ELR (cell line): ENCODE measurements around the gene INHA.

Source experiments
- DNase-seq: peaks from one replicate; pipeline ENCODE4 v3.0.0-alpha.2; 2015; ENCODE audit warnings: low read depth

Gene INHA

GRCh38 chr2:219540784-219541504, 31.2 kb upstream of the INHA start:
- no peak for DNase-seq

GRCh38 chr2:219541611-219542180, 30.4 kb upstream of the INHA start:
- DNase-seq = peak; percentile 40

DNA sequence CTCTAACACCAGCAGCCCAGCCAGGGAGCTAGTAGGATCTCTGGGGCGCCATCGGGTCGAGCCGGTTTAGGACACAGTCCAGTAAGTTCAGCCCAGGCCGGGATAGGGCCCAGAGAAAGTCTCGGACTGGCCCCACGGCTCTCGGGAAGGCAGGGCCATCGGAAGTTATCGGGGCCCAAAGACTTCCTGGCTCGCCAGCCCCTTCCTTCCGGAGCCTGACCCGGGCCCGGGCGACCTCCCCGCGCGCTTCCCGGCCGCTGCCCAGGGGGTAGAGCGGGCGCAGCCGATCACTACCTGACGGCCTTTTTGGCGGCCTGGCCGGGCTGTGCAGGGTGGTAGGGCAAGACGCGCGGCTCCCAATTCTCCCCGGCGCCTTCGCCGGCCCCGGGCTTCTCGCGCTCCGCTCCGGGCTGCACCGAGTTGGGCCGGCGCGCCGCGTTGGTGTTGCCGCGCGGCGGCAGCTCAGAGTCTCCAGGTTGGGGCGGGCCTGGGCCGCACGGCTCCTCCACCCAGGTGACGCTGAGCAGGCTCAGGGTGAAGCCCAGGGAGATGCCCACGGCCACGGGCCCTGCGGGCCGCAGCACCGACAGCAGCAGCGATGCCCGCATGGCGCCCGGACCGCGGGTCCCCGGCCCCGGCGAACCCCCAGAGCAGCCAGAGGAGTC, 29.0 kb upstream of the INHA start:
- peak; percentile 59 for DNase-seq

DNA sequence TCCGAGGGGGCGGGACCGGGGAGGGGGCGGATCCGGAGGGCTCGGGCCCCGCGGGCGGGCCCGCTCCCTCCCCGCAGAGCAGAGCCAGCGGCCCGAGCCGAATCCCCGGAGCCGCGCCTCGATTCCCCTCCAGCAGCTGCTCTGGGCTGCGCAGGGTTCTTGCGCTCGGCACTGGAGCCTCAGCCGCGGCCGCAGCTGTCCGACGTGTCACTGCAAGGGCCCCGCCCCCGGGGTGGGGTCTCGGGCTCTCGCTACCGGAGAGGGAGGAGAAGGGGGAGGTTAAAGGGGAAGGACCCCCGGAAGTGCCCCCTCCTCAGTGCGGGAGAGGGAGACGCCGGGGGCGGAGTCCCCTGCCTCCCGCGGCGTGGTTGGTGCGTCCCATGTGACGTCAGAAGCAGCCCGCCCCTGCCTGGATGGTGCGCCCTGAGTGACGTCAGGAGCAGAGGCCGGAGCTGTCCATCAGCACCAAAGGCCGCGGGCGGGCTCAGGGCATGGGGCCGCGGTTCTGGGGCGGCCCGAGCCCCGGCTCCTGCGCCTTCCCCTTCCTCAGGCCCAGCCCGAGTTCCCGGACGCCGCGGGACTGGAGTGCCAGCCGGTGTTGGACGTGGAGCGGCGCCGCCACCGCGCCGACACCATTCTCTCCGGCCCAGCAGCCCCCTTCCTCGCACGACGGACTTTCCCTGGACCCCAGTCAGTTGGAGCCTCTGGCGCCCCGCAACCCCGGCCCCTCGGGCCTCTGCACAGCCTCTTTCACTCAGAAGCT, 28.3 kb upstream of the INHA start, which contains the start of the genes CHPF and TMEM198:
TSS of gene CHPF (minus strand) at position 214 of the 763 bp plus-strand sequence. CDS start 271 bp downstream, outside the sequence.
TSS of gene TMEM198 (plus strand) at position 433 of the 763 bp plus-strand sequence. CDS start 700 bp downstream, outside the sequence.
- DNase-seq = peak; percentile 97

GRCh38 chr2:219544567-219544966, 27.5 kb upstream of the INHA start:
- no peak for DNase-seq

- no peak for DNase-seq
Observed at GRCh38 chr2:219545295-219545942, 26.7 kb upstream of the INHA start.

GRCh38 chr2:219545943-219546352, 26.2 kb upstream of the INHA start:
- DNase-seq = no peak

- DNase-seq = no peak
Observed at GRCh38 chr2:219547621-219548020, 24.5 kb upstream of the INHA start.

DNA sequence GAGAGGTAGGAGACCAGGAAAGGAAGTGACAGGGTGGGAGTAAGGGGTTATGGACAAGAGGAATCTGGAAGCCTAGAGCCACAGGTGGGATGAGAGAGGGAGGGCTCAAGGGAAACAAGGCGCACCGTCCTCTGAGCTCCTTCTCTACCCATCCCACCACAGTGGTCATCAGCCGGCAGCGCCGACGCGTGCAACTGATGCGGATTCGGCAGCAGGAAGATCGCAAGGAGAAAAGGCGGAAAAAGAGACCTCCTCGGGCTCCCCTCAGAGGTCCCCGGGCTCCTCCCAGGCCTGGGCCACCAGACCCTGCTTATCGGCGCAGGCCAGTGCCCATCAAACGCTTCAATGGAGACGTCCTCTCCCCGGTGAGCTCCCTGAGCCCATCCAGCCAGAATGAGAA, 23.1 kb upstream of the INHA start:
- DNase-seq = no peak

GRCh38 chr2:219549619-219550018, 22.5 kb upstream of the INHA start:
- DNase-seq = no peak

DNA sequence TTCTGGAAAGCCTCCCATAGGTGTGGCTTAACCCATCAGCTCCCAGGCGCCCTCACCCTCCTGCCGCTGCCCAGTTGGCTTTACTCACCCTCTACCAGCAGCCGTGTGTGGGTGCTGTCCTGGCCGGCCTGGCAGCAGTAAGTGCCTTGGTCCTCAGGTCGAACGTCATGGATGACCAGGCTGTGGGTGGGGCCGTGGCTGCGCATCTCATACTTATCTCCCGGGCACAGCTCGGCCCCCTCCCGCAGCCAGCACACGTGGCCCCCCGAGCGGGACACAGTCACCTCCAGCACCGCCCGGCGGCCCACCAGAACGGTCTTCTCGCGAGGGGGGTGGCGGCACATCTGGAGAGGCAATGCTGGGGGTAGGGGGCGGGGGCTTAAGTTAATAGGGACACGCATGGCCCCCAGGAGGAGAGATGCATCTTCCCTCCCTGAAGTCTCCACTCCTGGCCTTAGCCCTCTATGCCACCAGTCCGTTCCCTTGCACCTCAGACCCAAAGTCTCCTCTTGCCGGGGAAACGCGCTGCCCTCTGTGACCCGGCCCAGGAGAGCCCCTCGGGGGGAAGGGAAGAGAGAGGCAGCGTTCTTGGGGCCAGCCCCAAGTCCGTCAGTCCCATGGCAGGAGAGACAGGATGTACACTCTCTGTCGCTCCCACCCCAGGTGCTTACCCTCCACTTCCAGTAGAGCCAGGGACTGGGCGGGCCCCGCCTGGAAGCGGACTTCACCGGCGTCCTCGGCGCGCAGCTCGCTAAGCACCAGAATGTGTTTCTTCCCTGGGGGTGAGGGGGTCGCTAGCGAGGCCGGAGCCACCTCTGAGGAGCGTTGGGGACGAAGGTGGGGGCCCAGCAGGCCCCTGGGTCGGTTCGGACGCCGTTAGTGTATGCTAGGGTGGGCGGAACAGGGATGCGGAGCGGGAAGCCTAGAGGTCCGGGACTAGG, 20.4 kb upstream of the INHA start:
- peak; percentile 69 for DNase-seq

DNA sequence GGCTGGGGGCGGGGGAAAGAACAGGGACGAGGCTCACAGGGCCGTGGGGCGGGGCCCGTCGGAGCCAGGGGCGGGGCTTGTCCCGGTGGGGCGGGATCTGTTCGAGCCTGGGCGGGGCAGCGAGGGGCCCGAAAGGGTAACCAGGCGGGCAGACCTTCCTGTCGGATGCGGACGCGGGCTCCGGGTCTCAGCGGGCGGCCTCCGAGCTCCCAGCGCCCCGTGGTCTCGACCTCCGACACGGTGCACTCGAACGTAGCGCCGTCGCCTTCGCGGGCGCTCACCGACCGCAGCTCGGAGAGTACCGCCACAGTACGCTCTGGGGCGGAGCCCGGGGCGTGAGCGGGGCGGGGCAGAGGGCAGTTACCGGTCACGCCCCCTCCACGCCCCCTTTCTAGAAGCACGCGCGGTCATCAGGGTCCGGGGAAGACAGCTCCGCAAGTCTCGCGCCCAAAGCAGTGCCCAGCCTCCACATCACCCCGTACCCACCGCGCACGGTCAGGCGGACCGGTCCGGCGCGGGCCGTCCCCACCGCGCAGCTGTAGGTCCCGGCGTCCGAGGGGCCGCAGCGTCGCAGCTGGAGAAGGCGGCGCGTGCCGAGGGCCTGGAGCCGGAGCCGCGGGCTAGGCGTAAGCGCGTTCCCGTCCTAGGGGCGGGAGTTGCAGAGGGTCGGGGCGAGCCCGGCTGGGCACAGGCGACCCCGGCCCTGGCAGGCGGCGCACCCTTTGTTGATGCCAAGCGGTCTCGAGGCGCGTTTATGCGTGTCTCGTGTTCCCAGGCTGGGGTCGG, 19.5 kb upstream of the INHA start:
- peak; percentile 87 for DNase-seq

GRCh38 chr2:219553168-219553417, 19.0 kb upstream of the INHA start:
- no peak for DNase-seq

- DNase-seq = no peak
Observed at GRCh38 chr2:219553463-219553963, 18.6 kb upstream of the INHA start.

GRCh38 chr2:219554350-219554749, 17.8 kb upstream of the INHA start:
- no peak for DNase-seq

- no peak for DNase-seq
Observed at GRCh38 chr2:219555956-219556355, 16.2 kb upstream of the INHA start.

- no peak for DNase-seq
Observed at GRCh38 chr2:219556413-219556812, 15.7 kb upstream of the INHA start.

- no peak for DNase-seq
Observed at GRCh38 chr2:219557320-219557719, 14.8 kb upstream of the INHA start.

DNA sequence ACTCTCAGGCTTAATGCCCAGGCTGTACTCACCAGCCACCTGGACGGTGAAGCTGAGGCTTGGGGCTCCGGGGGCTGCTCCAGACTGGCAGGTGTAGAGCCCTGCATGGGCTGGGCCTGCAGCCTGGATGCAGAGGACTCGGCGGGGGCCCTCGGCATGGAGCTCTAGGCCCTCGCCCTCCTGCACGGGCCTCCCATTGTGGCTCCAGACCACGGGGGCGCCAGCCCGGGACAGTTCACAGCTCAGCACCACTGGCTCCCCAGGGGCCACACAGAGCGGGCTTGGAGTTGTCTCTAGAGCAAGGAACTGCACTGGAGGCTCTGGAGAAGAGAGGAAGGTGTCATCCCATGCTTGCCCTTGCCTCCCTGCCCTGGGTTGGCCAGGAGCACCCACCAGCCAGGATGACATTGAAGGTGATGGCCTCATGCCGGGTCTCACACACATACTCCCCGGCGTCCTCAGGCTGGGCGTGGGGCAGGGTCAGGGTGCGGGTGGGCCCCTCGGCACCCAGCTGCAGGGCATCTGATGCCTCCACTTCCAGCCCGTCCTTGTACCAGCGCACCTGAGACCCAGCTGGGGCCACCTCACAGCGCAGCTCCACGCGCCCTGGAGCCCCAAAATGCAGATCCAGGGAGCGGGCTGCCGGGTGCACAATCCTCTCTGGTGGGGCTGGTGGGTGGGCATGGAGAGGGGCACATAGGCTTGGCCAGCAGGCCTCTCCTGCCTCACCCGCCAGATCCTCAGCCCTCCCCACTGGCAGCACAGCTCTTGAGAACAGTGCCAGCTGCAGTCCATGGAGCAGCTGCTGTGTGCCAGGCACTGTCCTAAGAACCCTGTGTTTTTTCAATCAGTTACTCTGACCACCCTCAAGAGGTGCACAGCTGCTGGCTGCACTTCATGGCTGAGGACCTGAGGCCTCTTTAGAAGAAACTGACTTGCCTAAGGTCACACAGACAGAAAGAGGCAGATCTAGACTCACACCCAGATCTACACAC, 14.0 kb upstream of the INHA start:
- no peak for DNase-seq
